GM23338 (cell line): ENCODE measurements around the gene KLHL17. TPM values are rescaled to one million over a fixed set of nuclear protein-coding genes. Genes with fewer than 3 reads are reported as not detected.
A peak's percentile ranks its signal among the peaks of the same experiment; 100 is the strongest.

Experiments
- ATAC-seq: fragments of 200-7000 bp; cut with Tn5 transposase; 3 replicates; pipeline ENCODE4 v1.9.1; 2020
- DNase-seq: peaks from one replicate; pipeline ENCODE4 v3.0.0-alpha.2; 2015; ENCODE audit warnings: low spot score
- H2AFZ ChIP-seq: fragments of 200-600 bp; sonication (generic); 2 replicates; pipeline ENCODE4 v1.8.0; 2016; ENCODE audit warnings: antibody characterized with exemption, mild to moderate bottlenecking, moderate library complexity
- H3F3A ChIP-seq: fragments of 200-600 bp; sonication (generic); replicated peaks from 2 replicates; pipeline ENCODE4 v1.8.0; 2017; ENCODE audit warnings: antibody characterized with exemption, mixed run types, low read depth
- H3K27ac ChIP-seq: fragments of 200-600 bp; sonication (generic); 2 replicates; pipeline ENCODE4 v1.6.1; 2016; ENCODE audit warnings: low read depth
- H3K27me3 ChIP-seq: fragments of 200-600 bp; sonication (generic); 2 replicates; pipeline ENCODE4 v1.8.0; 2016; ENCODE audit warnings: mild to moderate bottlenecking, mixed run types, moderate library complexity; ENCODE audit not compliant: insufficient read depth
- H3K36me3 ChIP-seq: fragments of 200-600 bp; sonication (generic); 2 replicates; pipeline ENCODE4 v1.8.0; 2016; ENCODE audit warnings: mild to moderate bottlenecking; ENCODE audit not compliant: insufficient read depth
- H3K4me1 ChIP-seq: fragments of 200-600 bp; sonication (generic); 2 replicates; pipeline ENCODE4 v1.8.0; 2016; ENCODE audit warnings: mild to moderate bottlenecking, moderate library complexity; ENCODE audit not compliant: insufficient read depth
- H3K4me2 ChIP-seq: fragments of 200-600 bp; sonication (generic); 2 replicates; pipeline ENCODE4 v1.7.1; 2017; ENCODE audit warnings: mixed run types
- H3K4me3 ChIP-seq: fragments of 200-600 bp; sonication (generic); 2 replicates; pipeline ENCODE4 v1.6.1; 2016; ENCODE audit warnings: mixed run types
- H3K79me2 ChIP-seq: fragments of 200-600 bp; sonication (generic); replicated peaks from 2 replicates; pipeline ENCODE4 v1.8.0; 2017; ENCODE audit warnings: mild to moderate bottlenecking; ENCODE audit not compliant: insufficient read depth
- H3K9me2 ChIP-seq: fragments of 200-600 bp; sonication (generic); 2 replicates; pipeline ENCODE4 v1.8.0; 2017; ENCODE audit not compliant: insufficient read depth
- H4K20me1 ChIP-seq: fragments of 200-600 bp; sonication (generic); replicated peaks from 2 replicates; pipeline ENCODE4 v1.8.0; 2017; ENCODE audit warnings: mild to moderate bottlenecking; ENCODE audit not compliant: insufficient read depth
- H3K27ac Mint-ChIP-seq: 2 replicates; pipeline ENCODE4 v1.8.0; 2020; ENCODE audit warnings: inconsistent platforms, mild to moderate bottlenecking, moderate library complexity, mixed read lengths
- H3K27me3 Mint-ChIP-seq: 3 replicates; pipeline ENCODE4 v1.8.0; 2022; ENCODE audit warnings: low read depth, mild to moderate bottlenecking, moderate library complexity, mixed read lengths, inconsistent platforms; ENCODE audit not compliant: insufficient read depth, poor library complexity
- H3K36me3 Mint-ChIP-seq: 3 replicates; pipeline ENCODE4 v1.8.0; 2021; ENCODE audit warnings: low read depth, mild to moderate bottlenecking, inconsistent platforms, moderate library complexity, mixed read lengths
- H3K4me1 Mint-ChIP-seq: 3 replicates; pipeline ENCODE4 v1.8.0; 2020; ENCODE audit warnings: mild to moderate bottlenecking, inconsistent platforms, mixed read lengths
- H3K4me3 Mint-ChIP-seq: 3 replicates; pipeline ENCODE4 v1.8.0; 2021; ENCODE audit warnings: moderate library complexity, mild to moderate bottlenecking, inconsistent platforms, mixed read lengths
- H3K9me3 Mint-ChIP-seq: 3 replicates; pipeline ENCODE4 v1.8.0; 2020; ENCODE audit warnings: moderate library complexity, mild to moderate bottlenecking, inconsistent platforms, mixed read lengths
- CREB1 ChIP-seq: fragments of 250-450 bp; sonication (Bioruptor Pico); IDR thresholded peaks from 2 replicates; pipeline ENCODE4 v1.5.0; 2020; ENCODE audit warnings: low read depth, mild to moderate bottlenecking, moderate library complexity
- CTCF ChIP-seq, 2 experiments: fragments of 200-600 bp in 1 of 2; sonication (generic) in 1 of 2; conservative IDR thresholded peaks; 2 replicates each; pipeline versions ENCODE4 v1.5.1 to v1.6.1; 2016 to 2017; ENCODE audit warnings: antibody characterized with exemption in 2 of 2, low read depth in 2 of 2, mild to moderate bottlenecking in 2 of 2, moderate library complexity in 1 of 2
- ETS1 ChIP-seq: IDR thresholded peaks from 2 replicates; pipeline ENCODE4 v1.6.1; 2016; ENCODE audit warnings: antibody characterized with exemption
- EZH2 ChIP-seq: fragments of 200-600 bp; sonication (generic); IDR thresholded peaks from one replicate; pipeline ENCODE4 v1.8.0; 2017; ENCODE audit warnings: antibody characterized with exemption, mild to moderate bottlenecking, low read depth; ENCODE audit not compliant: unreplicated experiment
- EZH2phosphoT487 ChIP-seq: fragments of 200-600 bp; sonication (generic); IDR thresholded peaks from one replicate; pipeline ENCODE4 v1.8.1; 2018; ENCODE audit warnings: antibody characterized with exemption; ENCODE audit not compliant: unreplicated experiment
- JUNB ChIP-seq: IDR thresholded peaks from one replicate; pipeline ENCODE4 v1.6.1; 2016; ENCODE audit warnings: antibody characterized with exemption; ENCODE audit not compliant: unreplicated experiment
- NANOG ChIP-seq: IDR thresholded peaks from 2 replicates; pipeline ENCODE4 v1.6.1; 2016; ENCODE audit warnings: antibody characterized with exemption, borderline replicate concordance
- STAT1 ChIP-seq: IDR thresholded peaks from one replicate; pipeline ENCODE4 v1.6.1; 2016; ENCODE audit warnings: antibody characterized with exemption; ENCODE audit not compliant: unreplicated experiment
- ZNF114 ChIP-seq: fragments of 250-450 bp; sonication (Bioruptor Pico); IDR thresholded peaks from 2 replicates; pipeline ENCODE4 v1.5.0; 2020; ENCODE audit warnings: mild to moderate bottlenecking, moderate library complexity
- ZNF331 ChIP-seq: fragments of 250-450 bp; sonication (Bioruptor Pico); IDR thresholded peaks from 2 replicates; pipeline ENCODE4 v1.5.0; 2020; ENCODE audit warnings: low read depth, mild to moderate bottlenecking, moderate library complexity
- polyA plus RNA-seq: library from polyadenylated mRNA; unstranded; fragments of >200 nt; fragmentation: Nextera tagmentation; extraction: Ambion mirVana; gene quantifications from 2 replicates; pipeline ENCODE4 v1.2.1, GENCODE V29; 2016
- total RNA-seq: library from RNA; depleted of rRNA; stranded (reverse); fragments of >200 nt; shearing (Covaris generic); gene quantifications from 2 replicates; pipeline ENCODE4 v1.2.3, GENCODE V29; 2014

Gene KLHL17
- total and polyA plus RNA-seq, 2 experiments from 2014 or later: 16.5 to 37.1 TPM

- H3K27me3 ChIP-seq: peaks cover 40% of the 10 kb centered on the region
- DNase-seq: no peak
- no peaks in the 10 kb centered on the region for H3K4me1 ChIP-seq
- H3K27ac ChIP-seq: no peak overlapping the region
- TF ChIP-seq ZNF114 (no peak), NANOG (no peak), EZH2 (no peak), JUNB (no peak)
- H3K27me3 Mint-ChIP-seq: peaks cover 43% of the 10 kb centered on the region
- H3K36me3 ChIP-seq: no peaks in the 10 kb centered on the region
- H3K4me3 ChIP-seq: no peak overlapping the region
- H3K4me2 ChIP-seq: no peak overlapping the region
- no peaks in the 10 kb centered on the region for H3K79me2 ChIP-seq
- no peaks in the 10 kb centered on the region; the same call in 2 of the 3 replicates for H3K4me1 Mint-ChIP-seq
- ATAC-seq: no peak
- H3K4me3 Mint-ChIP-seq: no peak overlapping the region
- no peaks in the 10 kb centered on the region for H3K9me2 ChIP-seq
- no peak overlapping the region for H2AFZ ChIP-seq
- H3K9me3 Mint-ChIP-seq: no peaks in the 10 kb centered on the region
- H3K27ac Mint-ChIP-seq: no peak overlapping the region
- peaks cover 7% of the 10 kb centered on the region for H3F3A ChIP-seq
- 0 out of 2 replicates have a peak, but pooled peaks cover 2% of the 10 kb centered on the region for H4K20me1 ChIP-seq
- H3K36me3 Mint-ChIP-seq: peaks cover 2% of the 10 kb centered on the region; the same call in 1 of the 3 replicates
Observed at GRCh38 chr1:964691-965525, 4.5 kb downstream of the KLHL17 start.

GRCh38 chr1:965526-966134, 5.2 kb downstream of the KLHL17 start:
- peaks cover 2% of the 10 kb centered on the region; the same call in 1 of the 3 replicates for H3K36me3 Mint-ChIP-seq
- TF ChIP-seq NANOG (no peak), EZH2 (no peak), STAT1 (no peak), ZNF114 (no peak), EZH2phosphoT487 (no peak)
- Histone ChIP-seq H2AFZ (no peak overlapping the region), H3K4me2 (peak overlapping the region; percentile 92; the same call in 1 of the 2 replicates), H3K9me2 (no peaks in the 10 kb centered on the region), H3F3A (peaks cover 7% of the 10 kb centered on the region), H3K27ac (no peak overlapping the region), H3K27me3 (peaks cover 40% of the 10 kb centered on the region), H3K36me3 (no peaks in the 10 kb centered on the region), H3K4me1 (no peaks in the 10 kb centered on the region; the same call in 1 of the 2 replicates), H3K4me3 (peak overlapping the region; percentile 68), H4K20me1 (0 out of 2 replicates have a peak, but pooled peaks cover 2% of the 10 kb centered on the region), H3K79me2 (no peaks in the 10 kb centered on the region)
- ATAC-seq: no peak
- no peaks in the 10 kb centered on the region for H3K9me3 Mint-ChIP-seq
- peaks cover 41% of the 10 kb centered on the region for H3K27me3 Mint-ChIP-seq
- no peak overlapping the region for H3K27ac Mint-ChIP-seq
- no peak overlapping the region for H3K4me3 Mint-ChIP-seq
- no peak for DNase-seq
- H3K4me1 Mint-ChIP-seq: no peaks in the 10 kb centered on the region; the same call in 2 of the 3 replicates

- Histone ChIP-seq H3K79me2 (no peaks in the 10 kb centered on the region), H2AFZ (peak within 1 kb of the TSS; percentile 63; the same call in 1 of the 2 replicates), H3K9me2 (no peaks in the 10 kb centered on the region), H3K27me3 (peaks cover 40% of the 10 kb centered on the region), H3K4me3 (peak within 1 kb of the TSS; percentile 68), H4K20me1 (0 out of 2 replicates have a peak, but pooled peaks cover 2% of the 10 kb centered on the region), H3K4me2 (peak within 1 kb of the TSS; percentile 92), H3K4me1 (no peaks in the 10 kb centered on the region; the same call in 1 of the 2 replicates), H3F3A (peaks cover 7% of the 10 kb centered on the region), H3K27ac (no peak within 1 kb of the TSS), H3K36me3 (no peaks in the 10 kb centered on the region)
- H3K4me3 Mint-ChIP-seq: peak within 1 kb of the TSS; percentile 64; the same call in 2 of the 3 replicates
- peaks cover 2% of the 10 kb centered on the region; the same call in 1 of the 3 replicates for H3K36me3 Mint-ChIP-seq
- DNase-seq: peak; percentile 72
- no peaks in the 10 kb centered on the region; the same call in 2 of the 3 replicates for H3K4me1 Mint-ChIP-seq
- peak; percentile 74 for ATAC-seq
- TF ChIP-seq STAT1: no peak
- TF ChIP-seq CTCF (conservative IDR thresholded peaks at IDR 0.05; ENCODE audit: low read depth in 2 of 2): no peak
- no peak for TF ChIP-seq EZH2phosphoT487
- TF ChIP-seq ETS1: no peak
- TF ChIP-seq ZNF331 (CRISPR knock-in tag): no peak
- no peak for TF ChIP-seq NANOG
- no peak for TF ChIP-seq CREB1
- peak; percentile 31 for TF ChIP-seq EZH2
- H3K9me3 Mint-ChIP-seq: no peaks in the 10 kb centered on the region
- peaks cover 43% of the 10 kb centered on the region for H3K27me3 Mint-ChIP-seq
- no peak within 1 kb of the TSS for H3K27ac Mint-ChIP-seq
Observed at GRCh38 chr1:966135-966703, 5.8 kb downstream of the KLHL17 start, which contains the start of gene PLEKHN1. PLEKHN1 (plus strand) TSS chr1:966482; CDS start chr1:966532, 50 bp downstream.
